Neutrophil (primary cell): ENCODE measurements around the gene CD79B.

ENCODE experiments used
- H3K27ac ChIP-seq: fragments of 200-600 bp; sonication (generic); 2 replicates; pipeline ENCODE4 v1.5.1; 2016; ENCODE audit warnings: mild to moderate bottlenecking, moderate library complexity
- H3K27me3 ChIP-seq: fragments of 200-600 bp; sonication (generic); 2 replicates; pipeline ENCODE4 v1.6.0; 2016; ENCODE audit warnings: mild to moderate bottlenecking
- H3K36me3 ChIP-seq: fragments of 200-600 bp; sonication (generic); 2 replicates; pipeline ENCODE4 v1.5.1; 2017
- H3K4me1 ChIP-seq, 2 experiments: fragments of 200-600 bp in 1 of 2; sonication (generic) in 1 of 2; 1 replicate in 1 of 2; 2 replicates in 1 of 2; pipeline versions ENCODE4 v1.5.1 to v1.6.1; 2013 to 2016; ENCODE audit warnings: low read depth in 1 of 2, low read length in 1 of 2, mild to moderate bottlenecking in 1 of 2, moderate library complexity in 1 of 2; ENCODE audit not compliant: control insufficient read depth in 1 of 2, insufficient read depth in 1 of 2
- H3K4me3 ChIP-seq, 2 experiments: fragments of 200-600 bp in 1 of 2; sonication (generic) in 1 of 2; 1 replicate in 1 of 2; 2 replicates in 1 of 2; pipeline ENCODE4 v1.5.1; 2013 to 2016; ENCODE audit warnings: low read depth in 1 of 2, low read length in 1 of 2, mild to moderate bottlenecking in 1 of 2, moderate library complexity in 1 of 2
- H3K9me3 ChIP-seq: fragments of 200-600 bp; sonication (generic); 2 replicates; pipeline ENCODE4 v1.5.1; 2016
- TF ChIP-seq, protein P1 (sequence below): fragments of 200-600 bp; sonication (generic); IDR thresholded peaks from 2 replicates; pipeline ENCODE4 v1.5.1; 2016; ENCODE audit warnings: antibody characterized with exemption

The CD79B gene

GRCh38 chr17:63966646-63967264 lies 34.6 kb upstream of the CD79B start:
- Histone ChIP-seq H3K9me3 (no peaks in the 10 kb centered on the region), H3K36me3 (no peaks in the 10 kb centered on the region), H3K27ac (no peak overlapping the region), H3K27me3 (no peaks in the 10 kb centered on the region), H3K4me3 (no peak overlapping the region), H3K4me1 (peaks cover 0 to under 1% of the 10 kb centered on the region in 2 experiments)
- TF ChIP-seq, protein P1, sequence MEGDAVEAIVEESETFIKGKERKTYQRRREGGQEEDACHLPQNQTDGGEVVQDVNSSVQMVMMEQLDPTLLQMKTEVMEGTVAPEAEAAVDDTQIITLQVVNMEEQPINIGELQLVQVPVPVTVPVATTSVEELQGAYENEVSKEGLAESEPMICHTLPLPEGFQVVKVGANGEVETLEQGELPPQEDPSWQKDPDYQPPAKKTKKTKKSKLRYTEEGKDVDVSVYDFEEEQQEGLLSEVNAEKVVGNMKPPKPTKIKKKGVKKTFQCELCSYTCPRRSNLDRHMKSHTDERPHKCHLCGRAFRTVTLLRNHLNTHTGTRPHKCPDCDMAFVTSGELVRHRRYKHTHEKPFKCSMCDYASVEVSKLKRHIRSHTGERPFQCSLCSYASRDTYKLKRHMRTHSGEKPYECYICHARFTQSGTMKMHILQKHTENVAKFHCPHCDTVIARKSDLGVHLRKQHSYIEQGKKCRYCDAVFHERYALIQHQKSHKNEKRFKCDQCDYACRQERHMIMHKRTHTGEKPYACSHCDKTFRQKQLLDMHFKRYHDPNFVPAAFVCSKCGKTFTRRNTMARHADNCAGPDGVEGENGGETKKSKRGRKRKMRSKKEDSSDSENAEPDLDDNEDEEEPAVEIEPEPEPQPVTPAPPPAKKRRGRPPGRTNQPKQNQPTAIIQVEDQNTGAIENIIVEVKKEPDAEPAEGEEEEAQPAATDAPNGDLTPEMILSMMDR: no peak

DNA sequence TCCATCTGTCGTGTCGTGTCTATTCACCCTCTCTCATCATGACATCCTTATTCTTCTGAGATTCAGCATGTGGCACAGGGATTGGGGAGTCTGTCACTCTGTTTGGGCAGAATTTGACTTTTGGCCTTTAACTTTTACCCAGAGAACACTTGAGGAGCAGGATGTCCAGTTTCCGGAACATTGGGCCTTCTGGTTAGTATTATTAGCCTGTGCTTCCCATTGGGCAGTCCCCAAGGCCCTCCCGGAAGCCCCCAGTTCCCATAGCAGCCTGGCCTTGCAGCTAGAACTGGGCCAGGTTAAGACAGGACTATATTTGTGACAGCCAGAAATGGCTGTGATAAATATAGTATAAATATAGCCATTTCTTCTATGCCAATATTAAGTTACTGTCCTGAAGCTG lies 31.0 kb upstream of the CD79B start:
- peaks cover 9% of the 10 kb centered on the region in 2 experiments for H3K4me1 ChIP-seq
- H3K4me3 ChIP-seq: no peak overlapping the region
- TF ChIP-seq, protein P1: no peak
- no peaks in the 10 kb centered on the region for H3K9me3 ChIP-seq
- H3K27me3 ChIP-seq: peaks cover 4% of the 10 kb centered on the region
- no peaks in the 10 kb centered on the region for H3K36me3 ChIP-seq
- H3K27ac ChIP-seq: no peak overlapping the region

DNA sequence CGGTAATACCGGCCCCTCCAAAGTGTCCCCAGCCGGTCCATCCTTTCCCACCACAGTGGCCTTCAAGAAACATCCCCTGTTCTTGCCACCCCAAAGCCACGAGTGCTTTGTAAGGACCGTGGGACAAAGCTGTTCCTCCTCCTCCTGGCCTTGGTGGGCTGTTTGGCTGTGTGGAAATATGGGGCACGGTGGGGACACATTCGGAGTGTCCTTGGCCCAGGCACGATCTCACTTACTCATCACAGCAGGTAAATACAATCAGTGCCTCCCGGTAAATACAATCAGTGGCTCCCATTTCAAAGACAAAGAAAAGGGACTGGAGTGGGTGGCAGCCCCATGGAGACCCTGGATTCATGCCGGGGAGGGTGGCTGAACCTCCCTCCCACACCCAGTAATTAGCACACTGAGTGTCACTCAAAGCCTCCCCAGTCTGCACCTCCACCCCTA lies 30.2 kb upstream of the CD79B start:
- Histone ChIP-seq H3K27ac (no peak overlapping the region), H3K36me3 (no peaks in the 10 kb centered on the region), H3K27me3 (peaks cover 4% of the 10 kb centered on the region), H3K9me3 (no peaks in the 10 kb centered on the region), H3K4me1 (peaks cover 9% of the 10 kb centered on the region in 2 experiments), H3K4me3 (no peak overlapping the region)
- TF ChIP-seq, protein P1: no peak

GRCh38 chr17:63961355-63962212 lies 29.5 kb upstream of the CD79B start:
- no peaks in the 10 kb centered on the region for H3K36me3 ChIP-seq
- TF ChIP-seq, protein P1: no peak
- peaks cover 9% of the 10 kb centered on the region in 2 experiments for H3K4me1 ChIP-seq
- no peak overlapping the region for H3K27ac ChIP-seq
- H3K9me3 ChIP-seq: no peaks in the 10 kb centered on the region
- peak overlapping the region in 1 of 2 experiments; percentile 7 for H3K4me3 ChIP-seq
- H3K27me3 ChIP-seq: peaks cover 4% of the 10 kb centered on the region

GRCh38 chr17:63960430-63960829 lies 28.3 kb upstream of the CD79B start:
- H3K27ac ChIP-seq: no peak overlapping the region
- H3K36me3 ChIP-seq: no peaks in the 10 kb centered on the region
- H3K4me3 ChIP-seq: no peak overlapping the region
- no peaks in the 10 kb centered on the region for H3K9me3 ChIP-seq
- TF ChIP-seq, protein P1: no peak
- peaks cover 9% of the 10 kb centered on the region in 2 experiments for H3K4me1 ChIP-seq
- peaks cover 4% of the 10 kb centered on the region for H3K27me3 ChIP-seq
